Peyer's patch (tissue), 4 donors: Measurements from ENCODE around the gene CDK7. TPM values are rescaled to one million over a fixed set of nuclear protein-coding genes. Genes with fewer than 3 reads are reported as not detected.
A peak's percentile ranks its signal among the peaks of the same experiment; 100 is the strongest.

Experiments used
- DNase-seq, 3 donors: peaks; one replicate each; pipeline ENCODE4 v3.0.0-alpha.2; 2017 to 2019
- H3K27ac ChIP-seq, 4 donors: fragments of 200-600 bp; sonication (generic); one replicate each; pipeline ENCODE4 v1.5.1; 2016 to 2019
- H3K27me3 ChIP-seq, 2 donors: fragments of 200-600 bp; sonication (generic); one replicate each; pipeline ENCODE4 v1.5.1; 2019
- H3K36me3 ChIP-seq, 3 donors: fragments of 200-600 bp; sonication (generic); one replicate each; pipeline ENCODE4 v1.5.1; 2016 to 2019
- H3K4me1 ChIP-seq, 4 donors: fragments of 200-600 bp; sonication (generic); one replicate each; pipeline ENCODE4 v1.5.1; 2016 to 2019
- H3K4me3 ChIP-seq, 4 donors: fragments of 200-600 bp; sonication (generic); 1 replicate in 3 of 4; 2 replicates in 1 of 4; pipeline ENCODE4 v1.5.1; 2016 to 2019; ENCODE audit warnings: mild to moderate bottlenecking in 1 of 4
- H3K9me3 ChIP-seq, 4 donors: fragments of 200-600 bp; sonication (generic); one replicate each; pipeline ENCODE4 v1.5.1; 2016 to 2019; ENCODE audit warnings: mild to moderate bottlenecking in 1 of 4
- POLR2A ChIP-seq, 2 donors: fragments of 450-650 bp; IDR thresholded peaks; one replicate each; pipeline ENCODE4 v1.5.1; 2017; ENCODE audit warnings: antibody characterized with exemption in 2 of 2, mild to moderate bottlenecking in 2 of 2, moderate library complexity in 2 of 2
- total RNA-seq, 4 donors: library from RNA; depleted of rRNA; stranded (reverse); fragments of >200 nt; gene quantifications; one replicate each; pipeline ENCODE4 v1.1.0, GENCODE V29; 2016
- TF ChIP-seq, protein P1 (sequence below), 6 experiments: fragments of 450-650 bp in 4 of 6; fragments of 200-600 bp in 2 of 6; sonication (generic) in 1 of 6; IDR thresholded peaks; one replicate each; pipeline ENCODE4 v1.5.1; 2017 to 2019; ENCODE audit warnings: antibody characterized with exemption in 6 of 6, mild to moderate bottlenecking in 3 of 6, moderate library complexity in 1 of 6

The CDK7 gene
- 10 to 100 TPM in 3 of 4 donors, 1 to 10 TPM in 1; 8.2 to 56.0 (median 25.1) TPM for total RNA-seq

DNA sequence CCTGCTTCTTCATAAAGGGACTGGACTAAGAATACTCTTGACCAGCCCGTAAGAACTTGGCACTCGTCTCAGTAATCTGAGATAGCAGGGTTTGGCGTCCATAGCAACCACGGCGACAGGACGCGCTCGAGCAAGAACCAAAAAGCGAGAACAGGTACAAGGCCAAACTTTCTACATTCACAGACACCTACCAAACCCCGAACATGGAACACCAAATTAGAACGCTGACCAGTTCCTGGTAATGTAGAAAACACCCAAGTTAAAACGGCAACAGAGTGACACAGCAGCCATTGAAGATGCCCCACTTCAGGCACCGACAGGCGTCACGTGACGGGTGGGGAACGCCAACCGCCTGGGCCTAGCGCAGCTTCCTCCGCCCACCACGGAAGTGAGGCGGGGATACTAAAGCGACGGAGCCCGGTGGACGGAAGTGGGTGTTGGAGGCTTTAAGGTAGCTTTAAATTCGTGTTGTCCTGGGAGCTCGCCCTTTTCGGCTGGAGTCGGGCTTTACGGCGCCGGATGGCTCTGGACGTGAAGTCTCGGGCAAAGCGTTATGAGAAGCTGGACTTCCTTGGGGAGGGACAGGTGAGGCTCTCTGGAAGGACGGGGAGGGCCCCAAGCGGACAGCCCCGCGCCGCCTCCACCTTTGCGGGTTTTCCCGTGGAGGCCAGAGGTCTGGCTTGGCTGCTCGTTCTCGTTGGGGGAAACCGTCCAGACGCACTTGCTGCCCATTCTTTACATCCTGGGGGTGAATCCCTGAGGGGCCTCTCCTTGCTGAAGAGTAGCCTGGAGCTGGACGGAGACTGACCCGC is at the start of gene CDK7:
CDK7 (plus strand) TSS at position 430 of the 812 bp plus-strand sequence; CDS start at position 520, 90 bp downstream.
- H3K36me3 ChIP-seq, result peaks cover 0 to 4% (median 0%) of the 10 kb centered on the region in 3 donors
- peaks cover 0 to 27% (median 5%) of the 10 kb centered on the region in 4 donors for H3K4me1 ChIP-seq
- DNase-seq, result peak; percentile 93 to 97 (median 96)
- H3K4me3 ChIP-seq, result peak within 1 kb of the TSS; percentile 75 to 88 (median 78)
- H3K9me3 ChIP-seq, result no peaks in the 10 kb centered on the region
- H3K27me3 ChIP-seq, result no peaks in the 10 kb centered on the region
- TF ChIP-seq, protein P1, sequence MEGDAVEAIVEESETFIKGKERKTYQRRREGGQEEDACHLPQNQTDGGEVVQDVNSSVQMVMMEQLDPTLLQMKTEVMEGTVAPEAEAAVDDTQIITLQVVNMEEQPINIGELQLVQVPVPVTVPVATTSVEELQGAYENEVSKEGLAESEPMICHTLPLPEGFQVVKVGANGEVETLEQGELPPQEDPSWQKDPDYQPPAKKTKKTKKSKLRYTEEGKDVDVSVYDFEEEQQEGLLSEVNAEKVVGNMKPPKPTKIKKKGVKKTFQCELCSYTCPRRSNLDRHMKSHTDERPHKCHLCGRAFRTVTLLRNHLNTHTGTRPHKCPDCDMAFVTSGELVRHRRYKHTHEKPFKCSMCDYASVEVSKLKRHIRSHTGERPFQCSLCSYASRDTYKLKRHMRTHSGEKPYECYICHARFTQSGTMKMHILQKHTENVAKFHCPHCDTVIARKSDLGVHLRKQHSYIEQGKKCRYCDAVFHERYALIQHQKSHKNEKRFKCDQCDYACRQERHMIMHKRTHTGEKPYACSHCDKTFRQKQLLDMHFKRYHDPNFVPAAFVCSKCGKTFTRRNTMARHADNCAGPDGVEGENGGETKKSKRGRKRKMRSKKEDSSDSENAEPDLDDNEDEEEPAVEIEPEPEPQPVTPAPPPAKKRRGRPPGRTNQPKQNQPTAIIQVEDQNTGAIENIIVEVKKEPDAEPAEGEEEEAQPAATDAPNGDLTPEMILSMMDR (IDR thresholded peaks at IDR 0.05), result peak in 2 of 6 experiments; percentile 1 to 3
- TF ChIP-seq POLR2A (IDR thresholded peaks at IDR 0.05), result peak; percentile 45 to 67
- peak within 1 kb of the TSS; percentile 73 to 88 (median 78) for H3K27ac ChIP-seq

DNA sequence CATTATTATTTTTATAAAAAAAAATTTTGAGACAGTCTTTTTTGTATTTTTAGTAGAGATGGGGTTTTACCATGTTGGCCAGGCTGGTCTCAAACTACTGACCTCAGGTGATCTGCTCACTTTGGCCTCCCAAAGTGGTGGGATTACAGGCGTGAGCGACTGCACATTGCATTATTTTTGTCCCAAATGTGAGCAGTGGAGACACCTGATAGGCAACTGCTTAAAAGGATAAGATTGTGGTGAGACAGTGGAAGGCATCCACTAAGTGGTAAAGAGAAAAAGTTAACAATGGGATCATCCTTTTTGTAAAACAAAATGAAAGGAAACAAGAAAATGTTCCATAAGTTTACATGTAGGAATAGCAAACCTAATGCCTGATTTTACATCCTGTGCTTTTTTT is 47.3 kb upstream of the CDK7 start:
- H3K36me3 ChIP-seq, result no peaks in the 10 kb centered on the region
- no peaks in the 10 kb centered on the region for H3K9me3 ChIP-seq
- no peak for DNase-seq
- H3K27ac ChIP-seq, result no peak overlapping the region
- no peaks in the 10 kb centered on the region for H3K27me3 ChIP-seq
- no peak overlapping the region for H3K4me3 ChIP-seq
- no peak for TF ChIP-seq POLR2A (IDR thresholded peaks at IDR 0.05)
- TF ChIP-seq, protein P1 (IDR thresholded peaks at IDR 0.05), result no peak
- peaks cover 0 to 8% (median 0%) of the 10 kb centered on the region in 4 donors for H3K4me1 ChIP-seq

DNA sequence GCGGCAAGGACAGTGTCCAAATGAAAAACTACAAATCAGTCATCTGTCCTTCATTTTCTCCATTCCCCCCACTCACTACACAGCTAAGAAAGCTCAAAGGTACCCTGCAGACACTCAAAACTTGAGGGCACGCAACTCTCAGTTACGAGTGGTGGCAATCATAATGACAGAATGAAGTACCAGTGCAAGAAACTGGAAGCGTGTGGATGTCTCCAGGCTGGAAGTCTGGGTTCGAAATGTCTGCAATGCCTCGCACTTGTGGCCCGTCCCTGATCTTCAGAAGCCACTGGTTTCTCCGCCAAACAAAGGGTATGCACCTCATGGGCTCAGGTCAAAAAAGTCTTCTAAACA is 45.9 kb upstream of the CDK7 start:
- TF ChIP-seq, protein P1 (IDR thresholded peaks at IDR 0.05), result no peak
- no peak for TF ChIP-seq POLR2A (IDR thresholded peaks at IDR 0.05)
- Histone ChIP-seq H3K4me1 (peaks cover 0 to 8% (median 0%) of the 10 kb centered on the region in 4 donors), H3K9me3 (no peaks in the 10 kb centered on the region), H3K36me3 (no peaks in the 10 kb centered on the region), H3K27ac (peak overlapping the region in 3 of 4 donors; percentile 56 to 69 (median 57)), H3K27me3 (no peaks in the 10 kb centered on the region), H3K4me3 (peak overlapping the region; percentile 50 to 82 (median 74))
- no peak for DNase-seq

DNA sequence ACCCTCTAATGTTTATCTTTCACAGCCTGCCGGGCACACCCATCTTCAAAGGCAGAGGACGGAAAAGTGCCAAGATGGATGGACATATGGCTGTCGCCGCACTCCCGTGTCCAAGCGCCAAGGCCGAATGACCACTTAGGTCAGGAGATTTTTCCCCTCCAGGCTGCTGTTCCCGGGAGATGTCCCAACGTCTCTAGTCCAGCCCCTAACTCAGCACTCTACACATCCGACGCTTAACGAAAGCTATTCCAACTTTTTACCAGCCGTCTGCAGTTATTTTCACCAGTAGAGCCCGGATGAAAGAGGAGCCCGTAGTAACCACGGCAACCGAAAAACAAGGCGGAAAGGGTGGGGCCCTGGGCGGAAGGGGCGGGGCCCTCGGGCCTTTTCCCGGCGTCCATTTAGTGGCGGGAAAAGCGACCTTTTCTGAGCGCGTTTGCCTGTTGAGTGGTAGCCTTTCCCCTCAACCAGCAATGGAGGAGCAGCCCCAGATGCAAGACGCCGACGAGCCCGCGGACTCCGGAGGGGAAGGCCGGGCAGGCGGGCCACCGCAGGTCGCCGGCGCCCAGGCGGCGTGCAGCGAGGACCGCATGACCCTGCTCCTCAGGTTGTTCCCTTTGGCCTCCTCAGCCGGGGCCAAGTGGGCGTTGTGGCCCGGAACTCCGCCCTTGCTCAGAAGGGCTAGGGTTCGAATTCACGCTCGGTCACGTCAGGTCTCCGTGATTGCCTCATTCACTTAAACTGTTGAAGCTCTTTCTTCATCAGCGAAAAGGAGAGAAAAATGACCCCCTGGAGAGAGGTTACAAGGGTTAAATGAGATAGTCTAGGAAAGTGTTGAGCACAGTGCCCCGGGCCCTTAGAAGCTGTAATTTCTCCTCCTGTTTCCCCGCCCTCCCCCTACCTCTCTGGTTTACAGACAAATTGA is 45.3 kb upstream of the CDK7 start, which contains the start of gene CENPH:
CENPH (plus strand) TSS at position 422 of the 925 bp plus-strand sequence; CDS start at position 474, 52 bp downstream.
- H3K27ac ChIP-seq, result peak within 1 kb of the TSS; percentile 16 to 69 (median 56)
- no peaks in the 10 kb centered on the region for H3K36me3 ChIP-seq
- H3K4me3 ChIP-seq, result peak within 1 kb of the TSS; percentile 50 to 82 (median 74)
- H3K27me3 ChIP-seq, result no peaks in the 10 kb centered on the region
- H3K9me3 ChIP-seq, result no peaks in the 10 kb centered on the region
- TF ChIP-seq, protein P1 (IDR thresholded peaks at IDR 0.05), result no peak
- TF ChIP-seq POLR2A (IDR thresholded peaks at IDR 0.05), result no peak
- peak; percentile 80 to 94 (median 90) for DNase-seq
- H3K4me1 ChIP-seq, result peaks cover 0 to 8% (median 0%) of the 10 kb centered on the region in 4 donors

DNA sequence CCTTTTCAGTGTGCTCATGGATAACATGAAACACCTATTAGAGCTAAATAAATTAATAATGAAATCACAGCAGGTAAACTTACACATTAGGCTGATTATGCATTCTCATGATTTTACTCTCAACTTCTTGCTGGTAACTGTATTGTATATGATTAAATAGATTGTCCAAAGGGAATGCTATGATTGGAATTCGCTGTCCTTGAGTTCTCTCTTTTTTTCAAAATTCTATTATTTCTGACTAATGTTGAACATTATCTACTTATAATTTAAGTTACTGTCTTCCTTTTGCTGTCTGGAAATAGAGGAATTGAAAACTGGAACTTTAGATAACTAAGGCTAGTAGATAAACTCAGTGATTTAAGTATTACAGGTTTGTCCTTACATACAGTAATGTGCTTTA is 32.2 kb upstream of the CDK7 start:
- H3K27ac ChIP-seq, result no peak overlapping the region

More for the DNA sequence above, 32.2 kb upstream of the CDK7 start:
- Histone ChIP-seq H3K9me3 (no peaks in the 10 kb centered on the region), H3K4me3 (no peak overlapping the region), H3K27me3 (no peaks in the 10 kb centered on the region), H3K4me1 (no peaks in the 10 kb centered on the region), H3K36me3 (no peaks in the 10 kb centered on the region)
- no peak for TF ChIP-seq POLR2A (IDR thresholded peaks at IDR 0.05)
- TF ChIP-seq, protein P1 (IDR thresholded peaks at IDR 0.05), result no peak
- no peak for DNase-seq
